ENCODE results near the gene MAGI3.

GRCh38 chr1:113652771-113653170, 262.5 kb downstream of the MAGI3 start:
- no peak for TF ChIP-seq CTCF (IDR thresholded peaks at IDR 0.05; ENCODE audit: low read depth, low read length)
- no peak for TF ChIP-seq EZH2phosphoT487 (IDR thresholded peaks at IDR 0.05; ENCODE audit: low read depth)

All from OCI-LY3 (cell line).